ENCODE measurements around the gene DLD.

- TF ChIP-seq CTCF (IDR thresholded peaks at IDR 0.05) (no peak), POLR2A (IDR thresholded peaks at IDR 0.05) (no peak)
These were observed 62.9 kb downstream of the DLD start for GRCh38 chr7:107953924-107954303.
